K562 (cell line): Measurements from ENCODE around the gene GLCCI1. TPM values are rescaled to one million over a fixed set of nuclear protein-coding genes. Genes with fewer than 3 reads are reported as not detected.

ENCODE experiments used
- CTBP1 ChIP-seq: fragments of 450-650 bp; IDR thresholded peaks from 2 replicates; pipeline ENCODE4 v1.6.1; 2016; ENCODE audit warnings: borderline replicate concordance
- FOXJ2 ChIP-seq: fragments of 200-800 bp; sonication (Bioruptor generic); IDR thresholded peaks from 2 replicates; pipeline ENCODE4 v1.6.1; 2016; ENCODE audit warnings: missing genetic modification characterization, missing compliant biosample characterization
- NRF1 ChIP-seq, 2 experiments: fragments of 450-650 bp; IDR thresholded peaks in 1 of 2; conservative IDR thresholded peaks in 1 of 2; 2 replicates each; pipeline ENCODE4 v1.6.1; 2014; ENCODE audit warnings: mild to moderate bottlenecking in 2 of 2
- TRIM24 ChIP-seq, 2 experiments: fragments of 450-650 bp; IDR thresholded peaks; 2 replicates each; pipeline ENCODE4 v1.6.1; 2016
- ZKSCAN1 ChIP-seq: fragments of 150-350 bp; IDR thresholded peaks from 2 replicates; pipeline ENCODE4 v1.6.1; 2016; ENCODE audit warnings: low read depth, low read length
- polyA plus RNA-seq, 8 experiments: library from polyadenylated mRNA; depleted of rRNA in 4 of 8; stranded (reverse) in 5 of 8; unstranded in 3 of 8; fragments of >200 nt; fragmentation: Nextera tagmentation in 2 of 8; fragmentation: Illumina TruSeq in 1 of 8; extraction: Ambion mirVana in 2 of 8; extraction: Trizol in 1 of 8; gene quantifications; 2 replicates each; pipeline versions ENCODE4 v1.2.1 to v1.2.3, GENCODE V29; 2011 to 2014; ENCODE audit warnings: inconsistent platforms in 1 of 8, missing spikeins in 1 of 8
- total RNA-seq, 7 experiments: library from RNA; depleted of rRNA in 6 of 7; stranded (reverse); fragments of >200 nt in 6 of 7; fragmentation: Illumina TruSeq in 2 of 7; extraction: Trizol in 2 of 7; gene quantifications; 2 replicates each; pipeline versions ENCODE4 v1.2.1 to v1.2.3, GENCODE V29; 2011 to 2021; ENCODE audit warnings: low replicate concordance in 1 of 7
- TF ChIP-seq, protein P1 (sequence below), 2 experiments: fragments of 450-650 bp in 1 of 2; sonication (generic) in 1 of 2; formaldehyde crosslinking in 1 of 2; IDR thresholded peaks; 2 replicates each; pipeline versions ENCODE4 v1.7.1 to v1.9.0; 2016 to 2022; ENCODE audit warnings: inconsistent platforms in 1 of 2, mild to moderate bottlenecking in 1 of 2, missing genetic modification reagents in 1 of 2
- TF ChIP-seq, protein P2 (sequence below), 2 experiments: fragments of 150-350 bp in 1 of 2; IDR thresholded peaks; 2 replicates each; pipeline ENCODE4 v1.6.1; 2012 to 2016; ENCODE audit warnings: low read depth in 2 of 2, low read length in 2 of 2, mild to moderate bottlenecking in 1 of 2, moderate library complexity in 1 of 2
- TF ChIP-seq, protein P3 (sequence below): sonication (generic); formaldehyde crosslinking; IDR thresholded peaks from 2 replicates; pipeline ENCODE4 v1.8.0; 2022; ENCODE audit warnings: missing genetic modification reagents, mild to moderate bottlenecking, moderate library complexity, borderline replicate concordance

Gene GLCCI1
- total and polyA plus RNA-seq, 9 of the 15 experiments (the other 6 are each of a cell fraction or from before 2014, with no cell fraction given) = 2.7 to 11.9 (median 7.2) TPM

DNA sequence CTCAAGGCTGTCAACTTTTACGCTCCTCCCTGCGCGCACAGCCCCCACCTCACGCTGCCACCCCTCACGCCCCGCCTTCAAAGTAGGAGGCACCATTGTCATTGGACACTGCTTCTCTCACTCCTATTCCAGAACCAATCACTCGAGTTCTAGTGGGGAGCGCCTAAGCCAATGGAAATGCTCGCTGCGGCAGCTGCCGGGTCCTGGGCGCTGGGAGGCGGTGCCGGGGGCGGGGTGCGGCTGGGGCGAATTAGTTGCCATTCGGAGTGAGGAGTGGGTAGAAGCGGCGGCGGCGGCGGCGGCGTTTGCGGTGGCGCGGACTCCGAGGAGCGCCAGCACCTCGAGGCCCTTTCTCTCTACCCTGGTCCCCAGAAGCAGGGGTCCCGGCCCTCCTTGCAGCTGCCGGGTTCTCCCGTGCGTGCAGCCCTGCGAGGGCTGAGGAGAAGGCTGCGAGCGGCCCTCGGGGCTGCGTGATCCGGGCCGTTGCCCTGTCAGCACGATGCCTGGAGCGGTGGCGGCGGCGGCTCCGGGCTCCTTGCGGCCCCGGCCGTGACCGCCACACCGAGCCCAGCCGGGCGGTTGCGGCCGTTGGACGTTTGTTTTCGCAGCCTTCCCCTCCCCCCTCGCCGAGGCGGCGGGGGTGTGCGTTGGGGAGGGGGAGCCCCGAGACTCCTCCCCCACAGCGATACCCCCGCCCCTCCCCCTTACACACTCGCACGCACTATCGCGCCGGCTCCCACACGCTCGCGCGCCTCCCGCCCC is at the start of gene GLCCI1 (continued):
- TF ChIP-seq, protein P1, sequence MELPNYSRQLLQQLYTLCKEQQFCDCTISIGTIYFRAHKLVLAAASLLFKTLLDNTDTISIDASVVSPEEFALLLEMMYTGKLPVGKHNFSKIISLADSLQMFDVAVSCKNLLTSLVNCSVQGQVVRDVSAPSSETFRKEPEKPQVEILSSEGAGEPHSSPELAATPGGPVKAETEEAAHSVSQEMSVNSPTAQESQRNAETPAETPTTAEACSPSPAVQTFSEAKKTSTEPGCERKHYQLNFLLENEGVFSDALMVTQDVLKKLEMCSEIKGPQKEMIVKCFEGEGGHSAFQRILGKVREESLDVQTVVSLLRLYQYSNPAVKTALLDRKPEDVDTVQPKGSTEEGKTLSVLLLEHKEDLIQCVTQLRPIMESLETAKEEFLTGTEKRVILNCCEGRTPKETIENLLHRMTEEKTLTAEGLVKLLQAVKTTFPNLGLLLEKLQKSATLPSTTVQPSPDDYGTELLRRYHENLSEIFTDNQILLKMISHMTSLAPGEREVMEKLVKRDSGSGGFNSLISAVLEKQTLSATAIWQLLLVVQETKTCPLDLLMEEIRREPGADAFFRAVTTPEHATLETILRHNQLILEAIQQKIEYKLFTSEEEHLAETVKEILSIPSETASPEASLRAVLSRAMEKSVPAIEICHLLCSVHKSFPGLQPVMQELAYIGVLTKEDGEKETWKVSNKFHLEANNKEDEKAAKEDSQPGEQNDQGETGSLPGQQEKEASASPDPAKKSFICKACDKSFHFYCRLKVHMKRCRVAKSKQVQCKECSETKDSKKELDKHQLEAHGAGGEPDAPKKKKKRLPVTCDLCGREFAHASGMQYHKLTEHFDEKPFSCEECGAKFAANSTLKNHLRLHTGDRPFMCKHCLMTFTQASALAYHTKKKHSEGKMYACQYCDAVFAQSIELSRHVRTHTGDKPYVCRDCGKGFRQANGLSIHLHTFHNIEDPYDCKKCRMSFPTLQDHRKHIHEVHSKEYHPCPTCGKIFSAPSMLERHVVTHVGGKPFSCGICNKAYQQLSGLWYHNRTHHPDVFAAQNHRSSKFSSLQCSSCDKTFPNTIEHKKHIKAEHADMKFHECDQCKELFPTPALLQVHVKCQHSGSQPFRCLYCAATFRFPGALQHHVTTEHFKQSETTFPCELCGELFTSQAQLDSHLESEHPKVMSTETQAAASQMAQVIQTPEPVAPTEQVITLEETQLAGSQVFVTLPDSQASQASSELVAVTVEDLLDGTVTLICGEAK (IDR thresholded peaks at IDR 0.05) = no peak
- TF ChIP-seq, protein P1 (CRISPR knock-in tag; IDR thresholded peaks at IDR 0.05) = no peak
- TF ChIP-seq TRIM24 (IDR thresholded peaks at IDR 0.05) (0 out of 4 replicates have a peak, but pooled peaks of 1 of the 2 experiments have one; percentile 16), FOXJ2 (tag) (peak; percentile 77), ZKSCAN1 (0 out of 2 replicates have a peak, but pooled peaks have one; percentile 17), NRF1 (conservative IDR thresholded peaks at IDR 0.05 in 1 of 2, IDR thresholded peaks at IDR 0.05 in 1 of 2) (peak; percentile 85 to 87), CTBP1 (peak; percentile 72)
- TF ChIP-seq, protein P2, sequence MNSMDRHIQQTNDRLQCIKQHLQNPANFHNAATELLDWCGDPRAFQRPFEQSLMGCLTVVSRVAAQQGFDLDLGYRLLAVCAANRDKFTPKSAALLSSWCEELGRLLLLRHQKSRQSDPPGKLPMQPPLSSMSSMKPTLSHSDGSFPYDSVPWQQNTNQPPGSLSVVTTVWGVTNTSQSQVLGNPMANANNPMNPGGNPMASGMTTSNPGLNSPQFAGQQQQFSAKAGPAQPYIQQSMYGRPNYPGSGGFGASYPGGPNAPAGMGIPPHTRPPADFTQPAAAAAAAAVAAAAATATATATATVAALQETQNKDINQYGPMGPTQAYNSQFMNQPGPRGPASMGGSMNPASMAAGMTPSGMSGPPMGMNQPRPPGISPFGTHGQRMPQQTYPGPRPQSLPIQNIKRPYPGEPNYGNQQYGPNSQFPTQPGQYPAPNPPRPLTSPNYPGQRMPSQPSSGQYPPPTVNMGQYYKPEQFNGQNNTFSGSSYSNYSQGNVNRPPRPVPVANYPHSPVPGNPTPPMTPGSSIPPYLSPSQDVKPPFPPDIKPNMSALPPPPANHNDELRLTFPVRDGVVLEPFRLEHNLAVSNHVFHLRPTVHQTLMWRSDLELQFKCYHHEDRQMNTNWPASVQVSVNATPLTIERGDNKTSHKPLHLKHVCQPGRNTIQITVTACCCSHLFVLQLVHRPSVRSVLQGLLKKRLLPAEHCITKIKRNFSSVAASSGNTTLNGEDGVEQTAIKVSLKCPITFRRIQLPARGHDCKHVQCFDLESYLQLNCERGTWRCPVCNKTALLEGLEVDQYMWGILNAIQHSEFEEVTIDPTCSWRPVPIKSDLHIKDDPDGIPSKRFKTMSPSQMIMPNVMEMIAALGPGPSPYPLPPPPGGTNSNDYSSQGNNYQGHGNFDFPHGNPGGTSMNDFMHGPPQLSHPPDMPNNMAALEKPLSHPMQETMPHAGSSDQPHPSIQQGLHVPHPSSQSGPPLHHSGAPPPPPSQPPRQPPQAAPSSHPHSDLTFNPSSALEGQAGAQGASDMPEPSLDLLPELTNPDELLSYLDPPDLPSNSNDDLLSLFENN (IDR thresholded peaks at IDR 0.05; ENCODE audit: low read depth in 2 of 2, low read length in 2 of 2) = peak in 1 of 2 experiments; percentile 14; a peak in 1 of 4 replicates
- TF ChIP-seq, protein P3, sequence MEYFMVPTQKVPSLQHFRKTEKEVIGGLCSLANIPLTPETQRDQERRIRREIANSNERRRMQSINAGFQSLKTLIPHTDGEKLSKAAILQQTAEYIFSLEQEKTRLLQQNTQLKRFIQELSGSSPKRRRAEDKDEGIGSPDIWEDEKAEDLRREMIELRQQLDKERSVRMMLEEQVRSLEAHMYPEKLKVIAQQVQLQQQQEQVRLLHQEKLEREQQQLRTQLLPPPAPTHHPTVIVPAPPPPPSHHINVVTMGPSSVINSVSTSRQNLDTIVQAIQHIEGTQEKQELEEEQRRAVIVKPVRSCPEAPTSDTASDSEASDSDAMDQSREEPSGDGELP (CRISPR knock-in tag) = peak; percentile 66
